CD4-positive, alpha-beta T cell treated with Interleukin-17A for 4 hours (primary cell): ENCODE measurements around the gene KCTD16.

ENCODE experiments used
- DNase-seq: peaks from one replicate; pipeline ENCODE4 v3.0.0-alpha.2; 2020; ENCODE audit warnings: mixed read lengths

KCTD16 gene

GRCh38 chr5:144352330-144352729 is 181.7 kb downstream of the KCTD16 start:
- DNase-seq: no peak

GRCh38 chr5:144352732-144353317 is 182.2 kb downstream of the KCTD16 start:
- DNase-seq: no peak

- DNase-seq: no peak
Measured at GRCh38 chr5:144356489-144356888, 185.8 kb downstream of the KCTD16 start.

- no peak for DNase-seq
Measured at GRCh38 chr5:144361406-144361805, 190.7 kb downstream of the KCTD16 start.

GRCh38 chr5:144365885-144366284 is 195.2 kb downstream of the KCTD16 start:
- DNase-seq: no peak

- DNase-seq: no peak
Measured at GRCh38 chr5:144367991-144368390, 197.3 kb downstream of the KCTD16 start.

- DNase-seq: no peak
Measured at GRCh38 chr5:144368556-144368955, 197.9 kb downstream of the KCTD16 start.

GRCh38 chr5:144369006-144369405 is 198.3 kb downstream of the KCTD16 start:
- DNase-seq: no peak

- DNase-seq: no peak
Measured at GRCh38 chr5:144370273-144370672, 199.6 kb downstream of the KCTD16 start.

GRCh38 chr5:144374637-144375036 is 204.0 kb downstream of the KCTD16 start:
- DNase-seq: no peak

GRCh38 chr5:144377207-144377606 is 206.5 kb downstream of the KCTD16 start:
- no peak for DNase-seq

GRCh38 chr5:144378681-144379080 is 208.0 kb downstream of the KCTD16 start:
- no peak for DNase-seq

- DNase-seq: no peak
Measured at GRCh38 chr5:144385597-144385996, 214.9 kb downstream of the KCTD16 start.

- DNase-seq: no peak
Measured at GRCh38 chr5:144386315-144386714, 215.6 kb downstream of the KCTD16 start.

- no peak for DNase-seq
Measured at GRCh38 chr5:144390133-144390532, 219.5 kb downstream of the KCTD16 start.

GRCh38 chr5:144391044-144391443 is 220.4 kb downstream of the KCTD16 start:
- DNase-seq: no peak

GRCh38 chr5:144393641-144394435 is 223.2 kb downstream of the KCTD16 start:
- no peak for DNase-seq

GRCh38 chr5:144395704-144396103 is 225.0 kb downstream of the KCTD16 start:
- no peak for DNase-seq

GRCh38 chr5:144403058-144403457 is 232.4 kb downstream of the KCTD16 start:
- DNase-seq: no peak

GRCh38 chr5:144403817-144404420 is 233.2 kb downstream of the KCTD16 start:
- no peak for DNase-seq

- no peak for DNase-seq
Measured at GRCh38 chr5:144404672-144405071, 234.0 kb downstream of the KCTD16 start.

GRCh38 chr5:144405991-144406390 is 235.3 kb downstream of the KCTD16 start:
- DNase-seq: no peak

- no peak for DNase-seq
Measured at GRCh38 chr5:144406442-144406841, 235.8 kb downstream of the KCTD16 start.
